ENCODE results near the gene MUC16.

GRCh38 chr19:9043524-9043923, 33.3 kb upstream of the MUC16 start:
- TF ChIP-seq CTCF (IDR thresholded peaks at IDR 0.05) = no peak
- no peak for TF ChIP-seq POLR2A (IDR thresholded peaks at IDR 0.05)
